Liver (tissue), 3 donors: Measurements from ENCODE around the gene CGNL1.

Experiments used
- ATF3 ChIP-seq: IDR thresholded peaks from 2 replicates; pipeline ENCODE4 v1.6.1; 2016; ENCODE audit warnings: antibody characterized with exemption
- CTCF ChIP-seq: fragments of 150-350 bp; IDR thresholded peaks from 2 replicates; pipeline ENCODE4 v1.5.1; 2017; ENCODE audit warnings: improper control_type of control experiment, low read depth, low read length; ENCODE audit not compliant: missing input control
- EGR1 ChIP-seq, 2 donors: IDR thresholded peaks; 2 replicates each; pipeline ENCODE4 v1.6.1; 2016 to 2018; ENCODE audit warnings: antibody characterized with exemption in 2 of 2, low read depth in 2 of 2
- FOXA1 ChIP-seq: IDR thresholded peaks from 2 replicates; pipeline ENCODE4 v1.6.1; 2016; ENCODE audit warnings: antibody characterized with exemption
- FOXA2 ChIP-seq: IDR thresholded peaks from 2 replicates; pipeline ENCODE4 v1.6.1; 2016; ENCODE audit warnings: antibody characterized with exemption
- GABPA ChIP-seq, 2 donors: IDR thresholded peaks in 1 of 2; conservative IDR thresholded peaks in 1 of 2; 2 replicates each; pipeline ENCODE4 v1.6.1; 2016; ENCODE audit warnings: antibody characterized with exemption in 2 of 2, mild to moderate bottlenecking in 1 of 2, moderate library complexity in 1 of 2
- JUND ChIP-seq, 2 donors: IDR thresholded peaks; 2 replicates each; pipeline ENCODE4 v1.6.1; 2016; ENCODE audit warnings: antibody characterized with exemption in 2 of 2
- MAX ChIP-seq: IDR thresholded peaks from 2 replicates; pipeline ENCODE4 v1.6.1; 2016; ENCODE audit warnings: antibody characterized with exemption
- RAD21 ChIP-seq, 2 donors: IDR thresholded peaks; 2 replicates each; pipeline ENCODE4 v1.6.1; 2016; ENCODE audit warnings: antibody characterized with exemption in 2 of 2, mild to moderate bottlenecking in 2 of 2
- REST ChIP-seq: IDR thresholded peaks from 2 replicates; pipeline ENCODE4 v1.6.1; 2016; ENCODE audit warnings: antibody characterized with exemption, mild to moderate bottlenecking
- SP1 ChIP-seq: IDR thresholded peaks from 2 replicates; pipeline ENCODE4 v1.6.1; 2018; ENCODE audit warnings: antibody characterized with exemption, mild to moderate bottlenecking
- TAF1 ChIP-seq: conservative IDR thresholded peaks from 2 replicates; pipeline ENCODE4 v1.6.1; 2016; ENCODE audit warnings: antibody characterized with exemption, mild to moderate bottlenecking
- YY1 ChIP-seq: IDR thresholded peaks from 2 replicates; pipeline ENCODE4 v1.6.1; 2016; ENCODE audit warnings: antibody characterized with exemption, mild to moderate bottlenecking
- ZBTB33 ChIP-seq: IDR thresholded peaks from 2 replicates; pipeline ENCODE4 v1.6.1; 2016; ENCODE audit warnings: antibody characterized with exemption
- donor health status: healthy.
- donor health status: healthy.

GRCh38 chr15:57500256-57500655 lies 124.0 kb downstream of the CGNL1 start:
- TF ChIP-seq TAF1 = no peak
- TF ChIP-seq CTCF = no peak
- TF ChIP-seq EGR1 (IDR thresholded peaks at IDR 0.05; ENCODE audit: low read depth in 2 of 2) = no peak
- TF ChIP-seq YY1 = no peak
- TF ChIP-seq GABPA (IDR thresholded peaks at IDR 0.05 in 1 of 2, conservative IDR thresholded peaks at IDR 0.05 in 1 of 2) = no peak
- no peak for TF ChIP-seq ZBTB33
- TF ChIP-seq FOXA1 = no peak
- TF ChIP-seq SP1 = no peak
- no peak for TF ChIP-seq ATF3
- no peak for TF ChIP-seq REST
- no peak for TF ChIP-seq JUND (IDR thresholded peaks at IDR 0.05)
- no peak for TF ChIP-seq FOXA2
- TF ChIP-seq MAX = no peak
- TF ChIP-seq RAD21 (IDR thresholded peaks at IDR 0.05) = no peak
